Activated CD8-positive, alpha-beta memory T cell treated with anti-CD3 and anti-CD28 coated beads for 24 hours (primary cell): Measurements from ENCODE around the gene TEPSIN.

Source experiments
- DNase-seq: peaks from one replicate; pipeline ENCODE4 v3.0.0-alpha.2; 2020

Gene TEPSIN

DNA sequence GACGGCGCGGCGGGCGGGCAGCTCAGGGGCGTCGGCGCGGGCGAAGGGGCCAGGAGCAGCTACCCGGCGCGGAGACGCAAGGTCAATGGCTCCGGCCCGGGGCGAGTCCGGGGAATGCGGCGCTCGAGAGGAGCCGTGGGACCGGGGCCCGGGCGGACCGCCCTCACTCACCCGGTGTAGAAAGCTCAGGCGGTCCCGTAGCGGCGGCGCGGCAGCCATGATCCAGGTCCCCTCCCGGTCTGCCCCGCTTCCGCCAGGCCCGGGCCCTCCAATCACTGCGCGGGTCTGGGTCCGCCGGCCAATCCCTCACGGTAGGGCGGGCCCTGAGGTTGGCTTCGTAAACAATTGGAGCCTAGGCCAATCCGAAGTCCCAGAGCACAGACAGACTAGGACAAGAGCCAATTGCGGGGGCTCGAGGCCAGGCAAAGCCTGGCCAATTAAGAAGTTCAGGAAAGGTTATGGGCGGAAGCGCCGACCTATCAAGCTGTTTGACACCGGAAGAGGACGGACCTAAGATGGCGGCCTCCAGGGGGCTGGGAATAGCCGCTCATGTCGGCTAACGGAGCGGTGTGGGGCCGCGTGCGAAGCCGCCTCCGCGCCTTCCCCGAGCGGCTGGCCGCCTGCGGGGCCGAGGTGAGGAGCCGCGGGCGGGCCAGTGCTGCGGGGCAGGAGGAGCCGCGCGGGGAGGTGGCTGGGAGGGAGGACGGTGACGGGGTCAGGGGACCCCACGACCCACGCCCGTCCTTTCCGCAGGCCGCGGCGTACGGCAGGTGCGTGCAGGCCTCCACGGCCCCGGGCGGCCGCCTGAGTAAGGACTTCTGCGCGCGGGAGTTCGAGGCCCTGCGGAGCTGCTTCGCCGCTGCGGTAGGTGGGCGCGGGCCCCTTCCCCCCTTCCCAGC lies at the start of gene TEPSIN, which contains the start of gene NDUFAF8:
Gene TEPSIN (minus strand): TSS at position 241 of the 899 bp plus-strand sequence. CDS start 22 bp downstream, at position 219.
Gene NDUFAF8 (plus strand): TSS at position 504 of the 899 bp plus-strand sequence. CDS start 46 bp downstream, at position 550.
- DNase-seq: peak; percentile 96

DNA sequence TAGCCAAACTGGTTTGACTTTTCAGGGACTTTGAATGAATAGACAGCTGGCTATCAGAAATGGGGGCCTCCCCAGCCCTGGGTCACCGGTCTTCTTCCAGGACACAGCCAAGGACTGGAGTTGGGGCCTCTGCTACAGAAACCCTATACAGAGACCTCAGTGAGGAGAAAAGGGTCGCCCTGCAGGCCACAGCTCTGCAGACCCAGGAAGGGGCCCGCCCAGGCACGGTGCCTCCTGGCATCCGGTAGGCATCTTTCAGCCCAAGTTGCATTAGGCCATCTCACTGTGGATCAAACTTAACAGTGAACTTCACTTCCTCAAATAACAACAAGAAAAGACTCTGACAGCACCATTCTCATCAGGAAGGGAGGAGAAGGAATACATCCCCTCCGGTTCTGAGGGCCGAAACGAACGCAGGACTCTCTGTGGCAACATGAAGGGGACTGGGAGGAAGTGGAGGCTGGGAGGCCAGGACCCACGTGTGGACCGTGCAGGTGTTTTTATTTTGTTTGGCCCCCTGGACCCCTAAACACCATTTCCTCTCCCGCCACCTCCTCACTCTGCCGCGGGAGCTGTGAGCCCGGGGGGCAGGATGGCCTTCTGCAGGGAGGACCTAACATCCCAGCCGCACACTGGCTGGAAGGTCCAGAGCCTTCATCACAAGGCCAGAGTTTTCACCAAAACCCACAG lies 49.0 kb upstream of the TEPSIN start:
- no peak for DNase-seq

DNA sequence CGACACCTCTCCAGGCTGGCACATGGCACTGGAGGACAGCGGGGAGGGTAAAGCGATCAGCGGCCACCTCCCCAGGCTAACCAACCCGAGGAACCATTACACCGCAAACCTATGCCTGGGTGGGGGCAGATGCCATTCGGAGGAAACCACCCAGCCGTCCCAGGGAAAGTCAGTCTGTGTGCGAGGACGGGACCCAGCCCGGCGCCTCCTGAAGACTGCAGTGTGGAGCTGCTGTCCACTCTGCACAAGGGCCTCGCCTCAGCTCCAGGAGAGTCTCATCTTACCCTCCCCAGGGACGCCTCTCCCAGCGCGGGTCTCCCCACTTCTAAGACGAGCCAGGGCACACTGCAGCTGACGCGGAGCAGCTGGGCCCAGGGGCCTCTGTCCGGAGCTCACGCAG lies 48.3 kb upstream of the TEPSIN start:
- no peak for DNase-seq

GRCh38 chr17:81286491-81287145 lies 47.8 kb upstream of the TEPSIN start:
- DNase-seq: no peak

DNA sequence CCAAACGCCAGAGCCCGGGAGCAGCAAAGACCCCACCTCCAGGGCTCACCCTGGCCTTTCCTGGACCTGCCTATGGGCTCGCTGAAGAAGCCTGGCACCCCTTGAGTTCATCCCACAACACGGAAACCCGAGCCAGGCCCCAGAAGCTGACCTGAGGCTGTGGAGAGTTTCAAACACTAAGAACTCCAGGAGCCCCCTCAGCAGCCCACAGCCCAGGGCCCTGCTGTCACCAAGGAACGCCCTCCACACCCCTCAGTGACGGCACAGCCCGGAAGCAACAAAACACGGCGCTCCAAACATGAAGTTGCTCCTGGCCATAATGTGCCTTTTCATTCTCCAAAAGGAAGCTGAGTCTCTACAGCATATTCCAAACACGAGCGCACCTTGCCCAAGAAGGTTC lies 47.0 kb upstream of the TEPSIN start:
- DNase-seq: no peak

DNA sequence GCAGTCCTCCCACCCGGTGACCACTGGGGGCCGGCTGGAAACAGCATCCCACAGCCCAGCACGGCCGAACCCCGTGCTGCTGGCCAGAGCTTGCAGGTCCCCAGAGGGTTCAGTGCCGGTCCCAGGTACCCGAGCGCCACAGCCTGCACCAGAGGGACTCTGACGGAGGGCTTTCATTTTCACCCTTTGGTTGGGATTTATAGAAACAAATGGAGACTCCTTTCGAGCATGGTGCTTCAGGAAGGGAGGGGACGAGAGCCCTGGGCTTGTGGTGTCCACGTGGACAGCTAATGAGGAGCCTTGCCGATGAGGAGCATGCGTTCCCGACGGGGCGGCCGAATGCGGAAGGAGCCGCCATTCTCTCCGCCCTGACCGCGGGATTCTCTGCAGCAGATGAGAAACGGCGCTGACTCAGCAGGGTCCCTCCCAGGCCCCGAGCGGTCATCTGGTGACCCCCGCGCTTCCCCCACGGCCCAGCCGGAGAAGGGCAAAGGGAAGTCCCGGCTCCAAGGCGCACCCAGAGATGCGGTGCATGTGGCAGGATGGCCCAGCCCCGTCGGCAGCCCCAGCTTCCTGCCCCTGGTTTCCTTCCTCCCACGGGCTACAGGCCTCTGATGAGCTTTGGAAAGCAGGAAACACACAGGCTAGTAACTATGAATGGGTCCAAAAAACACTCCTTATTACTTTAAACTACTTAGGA lies 46.5 kb upstream of the TEPSIN start:
- peak; percentile 89 for DNase-seq

- no peak for DNase-seq
These were observed 44.0 kb upstream of the TEPSIN start for GRCh38 chr17:81282876-81283275.

DNA sequence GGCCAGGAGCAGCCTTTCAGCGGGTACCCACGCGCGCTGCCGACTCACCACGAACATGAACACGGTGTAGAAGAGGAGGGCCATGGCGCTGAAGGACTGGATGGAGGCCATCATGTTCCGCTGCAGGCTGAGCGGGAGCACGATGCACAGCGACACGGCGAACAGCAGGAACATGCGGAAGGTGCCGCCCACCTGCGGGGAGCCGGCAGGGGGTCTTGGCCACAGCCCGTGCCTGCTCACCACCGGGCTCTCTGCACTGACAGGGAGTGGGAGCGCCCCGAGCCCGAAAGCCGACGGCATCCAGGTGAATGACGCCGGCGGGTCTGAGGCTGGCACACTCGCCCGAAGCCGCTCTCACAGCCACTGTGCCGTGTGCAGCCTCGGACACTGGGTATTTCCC lies 43.3 kb upstream of the TEPSIN start:
- DNase-seq: no peak

- no peak for DNase-seq
These were observed 41.7 kb upstream of the TEPSIN start for GRCh38 chr17:81280571-81280970.

- DNase-seq: no peak
These were observed 40.7 kb upstream of the TEPSIN start for GRCh38 chr17:81279278-81280275.

GRCh38 chr17:81278831-81279230 lies 40.0 kb upstream of the TEPSIN start:
- no peak for DNase-seq

- DNase-seq: no peak
These were observed 39.3 kb upstream of the TEPSIN start for GRCh38 chr17:81277946-81278693.

GRCh38 chr17:81277421-81277820 lies 38.6 kb upstream of the TEPSIN start:
- no peak for DNase-seq

DNA sequence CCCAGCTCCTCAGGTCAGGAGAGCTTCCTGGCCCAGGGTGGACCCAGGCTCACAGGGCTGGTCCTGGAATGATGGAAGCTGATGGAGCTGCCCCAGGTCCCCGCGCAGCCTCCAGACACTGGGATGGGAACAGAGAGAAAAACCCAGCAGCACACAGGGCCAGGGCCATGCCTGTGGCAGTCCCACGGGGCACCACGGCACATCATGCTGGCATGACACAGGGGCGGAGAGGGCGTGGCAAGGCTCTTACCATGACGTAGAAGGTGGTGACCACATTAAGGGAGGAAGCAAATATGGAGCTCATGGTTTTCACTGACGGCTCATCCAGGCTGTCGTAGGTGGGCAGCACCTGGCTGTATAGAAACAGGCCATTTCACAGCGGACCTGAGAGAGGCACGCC lies 37.9 kb upstream of the TEPSIN start:
- DNase-seq: no peak

DNA sequence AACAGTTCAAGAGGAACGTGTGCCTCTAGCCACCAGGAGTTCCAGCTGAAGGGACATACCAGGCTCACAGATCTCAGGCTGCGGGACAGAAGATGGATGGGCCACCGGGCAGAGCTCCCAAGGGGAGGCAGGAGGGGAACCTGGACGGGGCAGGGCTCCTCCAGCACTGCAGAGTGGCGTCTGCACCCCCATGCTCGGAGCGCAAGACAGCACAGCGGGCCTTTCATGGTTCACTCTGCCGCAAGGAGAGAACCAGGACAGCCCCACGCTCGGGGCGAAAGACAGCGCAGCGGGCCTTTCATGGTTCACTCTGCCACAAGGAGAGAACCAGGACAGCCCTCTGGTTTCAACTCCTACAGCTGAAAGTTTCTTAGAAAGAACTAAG lies 35.6 kb upstream of the TEPSIN start:
- no peak for DNase-seq

DNA sequence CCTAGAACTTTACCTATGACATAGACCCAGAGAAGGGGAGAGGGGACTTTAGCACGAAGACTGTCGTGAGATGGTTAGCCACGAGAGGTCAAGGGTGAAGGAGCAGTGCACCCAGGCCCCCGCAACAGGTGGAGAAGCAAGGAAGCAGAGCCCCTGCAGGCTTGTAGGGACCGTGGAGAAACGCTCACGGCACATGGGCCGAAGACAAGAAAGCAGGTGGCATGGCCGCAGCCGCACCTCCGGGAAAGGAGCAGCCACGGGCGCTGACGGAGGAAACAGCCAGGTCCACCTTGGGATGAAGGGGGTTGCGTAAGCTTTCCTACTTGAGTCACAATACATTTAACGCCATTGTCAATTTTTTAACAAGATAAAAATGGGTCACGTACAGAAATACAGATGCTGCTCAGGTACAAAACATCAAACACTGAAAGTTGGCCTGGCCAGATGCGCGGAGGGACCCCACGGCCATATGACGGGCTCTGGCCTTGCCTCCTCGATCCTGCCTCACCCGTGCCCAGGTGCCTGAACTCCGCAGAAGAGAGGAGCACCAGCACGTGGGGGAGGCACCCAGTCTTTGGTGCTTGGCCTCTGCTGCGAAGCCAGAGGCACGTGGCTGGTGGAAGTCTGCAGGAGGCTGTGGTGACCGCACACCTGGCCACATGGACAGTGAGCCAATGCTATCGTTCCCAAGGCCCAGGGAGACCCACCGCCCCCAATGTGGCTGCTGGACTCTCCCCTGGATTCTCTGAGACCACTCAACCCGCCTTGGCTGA lies 35.0 kb upstream of the TEPSIN start:
- no peak for DNase-seq

GRCh38 chr17:81272616-81273015 lies 33.8 kb upstream of the TEPSIN start:
- DNase-seq: no peak

GRCh38 chr17:81271226-81271625 lies 32.4 kb upstream of the TEPSIN start:
- no peak for DNase-seq

DNA sequence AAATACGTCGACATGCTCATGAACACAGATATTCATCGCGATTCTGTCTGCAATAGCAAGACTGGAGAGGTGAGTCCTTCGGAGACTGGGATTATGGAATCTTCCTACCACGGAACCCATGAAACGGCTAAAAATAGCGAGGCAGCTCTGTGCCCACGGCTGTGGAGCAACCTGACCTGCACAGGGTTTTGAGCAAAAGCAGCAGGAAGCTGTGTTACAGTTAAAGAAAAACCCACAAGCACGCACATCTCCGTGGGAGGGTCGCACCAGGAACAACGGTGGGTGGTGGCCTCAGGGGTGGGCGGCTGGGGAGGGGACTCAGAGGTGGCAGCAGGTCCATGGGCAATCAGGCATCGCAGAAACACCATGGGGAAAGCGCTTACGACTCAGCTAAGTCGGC lies 31.4 kb upstream of the TEPSIN start:
- no peak for DNase-seq
